Articular chondrocyte of knee joint (primary cell): ENCODE measurements around the gene SPOUT1. TPM values are rescaled to one million over a fixed set of nuclear protein-coding genes. Genes with fewer than 3 reads are reported as not detected.

ENCODE experiments used
- total RNA-seq: library from RNA; depleted of rRNA; stranded (reverse); fragments of >200 nt; gene quantifications from 2 replicates; pipeline ENCODE4 v1.2.3, GENCODE V29; 2012

SPOUT1 gene, protein sequence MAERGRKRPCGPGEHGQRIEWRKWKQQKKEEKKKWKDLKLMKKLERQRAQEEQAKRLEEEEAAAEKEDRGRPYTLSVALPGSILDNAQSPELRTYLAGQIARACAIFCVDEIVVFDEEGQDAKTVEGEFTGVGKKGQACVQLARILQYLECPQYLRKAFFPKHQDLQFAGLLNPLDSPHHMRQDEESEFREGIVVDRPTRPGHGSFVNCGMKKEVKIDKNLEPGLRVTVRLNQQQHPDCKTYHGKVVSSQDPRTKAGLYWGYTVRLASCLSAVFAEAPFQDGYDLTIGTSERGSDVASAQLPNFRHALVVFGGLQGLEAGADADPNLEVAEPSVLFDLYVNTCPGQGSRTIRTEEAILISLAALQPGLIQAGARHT
- 11.1 and 12.1 TPM in 2 replicates for total RNA-seq

DNA sequence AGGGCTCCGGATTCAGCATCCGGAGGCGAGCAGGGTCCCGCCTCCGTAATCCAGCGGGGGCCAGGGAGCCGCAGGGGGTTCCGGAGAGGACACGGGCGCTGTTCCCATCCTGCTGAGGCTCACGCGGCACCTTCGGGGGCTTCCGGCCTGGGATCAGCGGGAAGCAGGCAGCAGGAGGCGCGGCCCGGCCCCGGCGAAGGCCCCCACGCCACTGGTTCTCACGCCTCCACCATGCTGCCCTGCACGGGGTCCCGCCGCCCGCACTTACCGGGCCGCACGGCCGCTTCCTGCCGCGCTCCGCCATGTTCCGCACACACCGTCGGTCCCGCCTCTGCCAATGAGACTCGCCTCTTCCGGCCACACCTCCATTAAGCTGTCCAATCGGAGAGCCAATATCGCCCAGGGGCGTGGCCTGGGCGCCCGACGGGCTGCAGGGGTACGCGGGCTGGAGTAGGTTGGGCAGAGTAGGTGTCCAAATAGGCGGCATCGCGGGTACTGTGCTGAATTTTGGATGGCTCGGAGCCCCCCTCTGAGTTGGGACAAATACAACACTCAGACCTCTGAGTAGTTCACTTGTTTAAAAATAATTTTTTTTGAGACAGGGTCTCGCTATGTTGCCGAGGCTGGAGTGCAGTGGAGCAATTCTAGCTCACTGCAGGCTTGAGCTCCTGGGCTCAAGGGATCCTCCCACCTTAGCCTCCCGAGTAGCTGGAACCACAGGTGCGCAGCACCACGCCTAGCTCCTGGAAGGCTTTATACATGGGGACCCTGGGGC, at the start of gene SPOUT1:
Gene SPOUT1 (minus strand): TSS at position 318 of the 775 bp plus-strand sequence. CDS start 14 bp downstream, at position 304.

DNA sequence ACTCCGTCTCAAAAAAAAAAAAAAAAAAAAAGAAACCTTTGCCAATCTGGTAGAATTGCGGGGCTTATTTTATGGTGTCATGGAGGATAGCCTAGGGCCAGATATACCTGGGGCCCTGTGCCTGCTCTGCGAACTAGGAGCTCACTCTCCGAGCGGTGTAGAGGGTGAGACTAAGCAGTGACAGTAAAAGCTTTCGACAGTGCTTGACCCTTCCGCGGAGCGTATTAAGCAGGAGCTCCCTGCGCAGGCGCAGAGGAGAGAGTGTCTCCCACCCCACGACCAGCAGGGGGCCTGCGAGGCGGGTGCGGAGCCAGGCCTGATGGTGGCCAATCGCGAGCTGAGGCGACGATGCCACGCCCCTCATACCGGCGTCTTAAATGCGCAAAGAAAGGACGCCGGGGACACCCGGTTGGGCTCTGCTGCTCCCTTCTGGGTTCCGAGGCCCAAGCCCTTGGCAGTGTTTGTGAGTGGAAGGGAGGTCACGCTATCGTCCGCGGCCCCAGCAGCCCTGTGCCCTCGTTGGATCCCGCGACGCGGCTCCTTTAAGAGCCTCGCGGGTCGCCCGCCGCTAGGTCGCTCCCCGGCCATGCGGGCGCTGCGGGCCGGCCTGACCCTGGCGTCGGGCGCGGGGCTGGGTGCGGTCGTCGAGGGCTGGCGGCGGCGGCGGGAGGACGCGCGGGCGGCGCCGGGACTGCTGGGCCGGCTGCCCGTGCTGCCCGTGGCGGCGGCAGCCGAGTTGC, 11.3 kb downstream of the SPOUT1 start, which contains the start of gene ENDOG:
Gene ENDOG (plus strand): TSS at position 402 of the 740 bp plus-strand sequence. CDS start 185 bp downstream, at position 587.

DNA sequence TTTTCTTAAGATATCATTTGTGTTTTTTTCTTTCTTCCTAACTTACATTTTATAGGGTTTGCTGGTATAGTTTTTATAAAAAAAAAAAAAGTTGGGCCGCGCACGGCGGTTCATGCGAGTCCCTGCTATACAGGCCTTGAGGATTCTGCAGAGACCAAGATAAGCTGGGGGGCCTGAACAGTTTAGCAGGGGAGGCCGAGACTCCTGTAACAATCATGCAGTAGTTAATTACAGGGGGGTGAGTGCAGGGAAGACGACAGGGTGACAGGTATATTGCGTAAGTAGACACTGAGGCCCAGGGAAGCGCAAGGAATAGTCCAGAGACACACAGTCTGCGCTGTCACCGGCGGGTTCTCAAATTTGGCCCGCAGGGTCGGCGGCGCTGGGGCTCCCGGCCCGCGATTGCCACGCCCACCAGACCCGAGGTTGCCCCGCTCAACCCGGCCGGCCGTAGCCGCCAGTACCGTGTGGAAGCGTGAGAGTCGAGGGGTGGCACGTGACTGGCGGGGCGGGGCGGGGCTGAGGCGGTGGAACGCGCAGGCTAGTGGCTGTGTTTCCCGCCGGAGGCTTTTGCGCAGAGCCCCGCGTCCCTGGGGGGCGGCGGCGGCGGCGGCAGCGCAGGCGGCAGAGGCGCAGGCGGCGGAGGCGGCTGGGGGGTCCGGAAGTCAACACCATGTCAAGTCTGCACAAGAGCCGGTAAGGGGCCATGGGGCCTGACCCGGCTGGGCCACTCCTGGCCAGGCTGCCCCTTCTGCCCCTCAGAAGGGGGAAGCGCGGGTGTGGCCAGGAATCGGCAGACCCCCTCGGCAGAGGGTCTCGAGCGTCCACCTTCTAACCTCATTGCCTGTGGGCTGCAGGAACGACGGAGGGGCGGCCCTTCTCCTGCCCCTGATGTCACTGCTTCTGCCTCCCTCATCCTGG, 42.7 kb downstream of the SPOUT1 start, which contains the start of gene TBC1D13:
Gene TBC1D13 (plus strand): TSS at position 573 of the 921 bp plus-strand sequence. CDS start 101 bp downstream, at position 674.

DNA sequence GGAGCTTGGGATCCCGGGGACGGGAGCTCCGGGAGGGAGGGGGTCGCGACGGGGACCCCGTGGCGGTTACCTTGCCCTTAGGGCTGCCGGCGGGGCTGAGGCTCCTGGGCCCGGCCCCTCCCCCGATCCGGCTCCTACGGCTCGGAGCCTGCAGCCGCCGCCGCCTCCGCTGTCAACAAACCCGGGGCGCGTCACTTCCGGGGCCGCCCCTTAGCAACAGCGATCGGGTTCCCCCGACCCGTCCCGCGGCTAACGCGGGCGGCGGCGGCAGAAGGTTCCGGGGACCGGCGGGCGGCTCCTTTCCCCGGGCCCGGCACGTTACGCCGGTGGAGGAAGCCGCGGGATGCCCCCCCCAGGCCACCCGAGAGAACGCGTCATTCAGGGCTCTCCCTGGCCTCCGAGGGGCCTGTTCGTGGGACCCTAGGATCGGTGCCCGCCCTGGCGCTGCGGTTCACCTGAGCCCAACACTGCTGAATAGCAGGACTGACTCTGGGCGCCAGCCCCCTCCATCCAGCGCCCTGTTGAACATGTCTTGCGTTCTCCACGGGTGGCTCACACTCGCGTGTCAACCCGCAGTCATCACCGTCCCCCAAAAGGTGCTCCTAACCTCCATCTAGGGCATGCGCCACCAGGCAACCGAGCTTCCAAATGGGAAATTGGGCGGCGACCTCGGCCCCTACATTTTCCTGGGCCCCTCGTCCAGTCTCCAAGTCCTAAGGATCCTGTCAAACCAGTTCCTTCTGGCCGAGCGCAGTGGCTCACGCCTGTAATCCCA, 57.7 kb downstream of the SPOUT1 start, which contains the start of gene ZER1:
Gene ZER1 (minus strand): TSS at position 183 of the 775 bp plus-strand sequence. CDS start 16,362 bp downstream, outside the sequence.

Other genes with a start within 250 kb of the SPOUT1 start
- gene DYNC2I2, start 172.9 kb downstream of the SPOUT1 start, total RNA-seq = 44.1 and 47.4 TPM in 2 replicates
- 393 and 418 TPM in 2 replicates for gene SET, start 140.6 kb downstream of the SPOUT1 start, total RNA-seq
- 10.1 and 11.5 TPM in 2 replicates for gene PKN3, start 127.3 kb downstream of the SPOUT1 start, total RNA-seq
- 17.6 and 18.1 TPM in 2 replicates for gene ZDHHC12, start 105.7 kb downstream of the SPOUT1 start, total RNA-seq
- 21.2 and 28.9 TPM in 2 replicates for gene ZER1, start 57.9 kb downstream of the SPOUT1 start, total RNA-seq
- gene TBC1D13, start 42.5 kb downstream of the SPOUT1 start, total RNA-seq = 17.5 and 21.5 TPM in 2 replicates
- gene ENDOG, start 11.3 kb downstream of the SPOUT1 start, total RNA-seq = 14.1 and 15.7 TPM in 2 replicates
- 2.9 TPM in 2 replicates for gene KYAT1, start 52.2 kb upstream of the SPOUT1 start, total RNA-seq
- gene LRRC8A, start 52.3 kb upstream of the SPOUT1 start, total RNA-seq = 26.7 and 29.1 TPM in 2 replicates
- 9.1 and 10.3 TPM in 2 replicates for gene PHYHD1, start 91.2 kb upstream of the SPOUT1 start, total RNA-seq
- 21.1 and 25.6 TPM in 2 replicates for gene DOLK, start 117.8 kb upstream of the SPOUT1 start, total RNA-seq
- gene NUP188, start 117.9 kb upstream of the SPOUT1 start, total RNA-seq = 40.2 and 42.9 TPM in 2 replicates
- gene SH3GLB2, start 198.5 kb upstream of the SPOUT1 start, total RNA-seq = 27.7 and 30.8 TPM in 2 replicates
- gene MIGA2, start 206.8 kb upstream of the SPOUT1 start, total RNA-seq = 15.1 and 16.2 TPM in 2 replicates